ENCODE data around the gene SART1.

Gene SART1

GRCh38 chr11:65968600-65969482 is 7.3 kb downstream of the SART1 start:
- no peak for DNase-seq

GRCh38 chr11:65972116-65972515 is 10.6 kb downstream of the SART1 start:
- DNase-seq = no peak

- DNase-seq = no peak
These were observed 12.0 kb downstream of the SART1 start for GRCh38 chr11:65973439-65974110.

GRCh38 chr11:65975771-65976170 is 14.2 kb downstream of the SART1 start:
- no peak for DNase-seq

- DNase-seq = no peak
These were observed 15.0 kb downstream of the SART1 start for GRCh38 chr11:65976216-65977176.

GRCh38 chr11:65977621-65978390 is 16.3 kb downstream of the SART1 start:
- no peak for DNase-seq

- DNase-seq = no peak
These were observed 17.1 kb downstream of the SART1 start for GRCh38 chr11:65978391-65979238.

- DNase-seq = no peak
These were observed 17.8 kb downstream of the SART1 start for GRCh38 chr11:65979261-65979759.

GRCh38 chr11:65981101-65981740 is 19.7 kb downstream of the SART1 start:
- DNase-seq = no peak

- no peak for DNase-seq
These were observed 20.7 kb downstream of the SART1 start for GRCh38 chr11:65981972-65982823.

GRCh38 chr11:65982824-65983588 is 21.5 kb downstream of the SART1 start:
- DNase-seq = no peak

GRCh38 chr11:65983589-65983987 is 22.1 kb downstream of the SART1 start:
- no peak for DNase-seq

GRCh38 chr11:65987336-65987735 is 25.8 kb downstream of the SART1 start:
- DNase-seq = no peak

GRCh38 chr11:65988791-65989592 is 27.5 kb downstream of the SART1 start:
- DNase-seq = peak; percentile 93

- no peak for DNase-seq
These were observed 30.5 kb downstream of the SART1 start for GRCh38 chr11:65992056-65992455.

- no peak for DNase-seq
These were observed 35.8 kb downstream of the SART1 start for GRCh38 chr11:65997286-65997685.

GRCh38 chr11:66001942-66002647 is 40.6 kb downstream of the SART1 start, which contains the start of the genes BANF1 and EIF1AD:
TSS of gene BANF1 (plus strand) at chr11:66002503. CDS start at chr11:66003251, 748 bp downstream.
TSS of gene EIF1AD (minus strand) at chr11:66002157. CDS start at chr11:66000389, 1,768 bp downstream.
- peak; percentile 95 for DNase-seq

Measured in activated CD4-positive, alpha-beta T cell treated with anti-CD3 and anti-CD28 coated beads for 48 hours (primary cell).